ENCODE data around the gene PPM1H. TPM values are rescaled to one million over a fixed set of nuclear protein-coding genes. Genes with fewer than 3 reads are reported as not detected.

Gene PPM1H
- total and polyA plus RNA-seq, 2 of the 8 experiments (the other 6 are each of a cell fraction or from before 2014, with no cell fraction given), result 16.4 to 36.1 TPM

DNA sequence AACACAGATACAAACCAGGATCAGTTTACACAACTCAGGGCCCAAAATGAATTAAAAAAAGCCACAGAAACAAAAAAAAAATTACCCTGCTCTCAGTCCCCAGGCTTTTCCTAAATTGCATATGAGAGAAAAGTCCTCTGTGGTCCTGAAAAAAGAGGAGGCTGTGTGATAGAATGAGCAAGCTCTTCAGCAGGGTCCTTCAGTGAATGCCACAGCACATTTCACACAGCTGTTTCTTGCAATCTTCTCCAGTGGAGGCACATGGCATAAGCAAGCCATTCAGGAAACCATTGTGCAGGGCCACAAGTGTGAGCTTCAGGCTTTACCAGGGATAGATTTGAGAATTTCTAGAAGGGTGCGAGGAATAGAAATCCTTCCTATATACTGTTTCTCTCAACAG is 168.5 kb downstream of the PPM1H start:
- Histone ChIP-seq H2AK5ac (ENCODE audit: low read depth, low read length) (no peak overlapping the region), H3K56ac (replicated peaks; ENCODE audit: insufficient read length, low read depth, low read length) (no peak overlapping the region), H3K79me2 (ENCODE audit: control insufficient read depth in 1 of 2, insufficient read depth in 2 of 2, low read length in 2 of 2) (no peaks in the 10 kb centered on the region), H3K9ac (replicated peaks in 1 of 4; ENCODE audit: extremely low read depth in 1 of 4, low read depth in 3 of 4, low read length in 3 of 4) (no peak overlapping the region), H3K27ac (ENCODE audit: low read depth, low read length) (no peak overlapping the region), H2BK15ac (ENCODE audit: low read length) (no peak overlapping the region), H3K4me3 (ENCODE audit: extremely low read depth in 1 of 4, insufficient read depth in 2 of 4, low read depth in 3 of 4, low read length in 4 of 4) (no peak overlapping the region), H4K20me1 (replicated peaks in 1 of 2; ENCODE audit: control insufficient read depth in 1 of 2, insufficient read depth in 2 of 2, low read length in 2 of 2) (peaks cover 0 to 2% of the 10 kb centered on the region in 2 experiments), H4K91ac (replicated peaks; ENCODE audit: insufficient read length, low read length) (no peak overlapping the region), H3K18ac (ENCODE audit: extremely low read depth, low read length) (no peak overlapping the region), H3K9me3 (ENCODE audit: insufficient read depth in 2 of 2, low read depth in 1 of 2, low read length in 1 of 2) (no peaks in the 10 kb centered on the region), H2BK20ac (ENCODE audit: low read length) (no peak overlapping the region), H3K23ac (ENCODE audit: insufficient read length) (no peak overlapping the region), H3K4ac (replicated peaks; ENCODE audit: insufficient read length, low read depth, low read length) (no peak overlapping the region), H2BK5ac (ENCODE audit: low read depth, low read length) (no peak overlapping the region), H3K23me2 (ENCODE audit: low read depth, low read length) (no peaks in the 10 kb centered on the region; the same call in 1 of the 2 replicates), H2BK12ac (ENCODE audit: low read depth, low read length) (no peak overlapping the region), H4K5ac (ENCODE audit: insufficient read length, low read depth, low read length) (no peak overlapping the region), H3K14ac (ENCODE audit: insufficient read length) (no peak overlapping the region), H3K36me3 (ENCODE audit: control insufficient read depth in 2 of 4, insufficient read depth in 4 of 4, low read length in 3 of 4) (no peaks in the 10 kb centered on the region; a peak in 1 of 8 replicates), H3K4me2 (ENCODE audit: insufficient read depth in 1 of 2, low read depth in 2 of 2, low read length in 2 of 2) (no peak overlapping the region), H3K4me1 (replicated peaks in 1 of 4; ENCODE audit: control insufficient read depth in 3 of 4, insufficient read depth in 4 of 4, low read length in 3 of 4) (peaks cover 5 to 10% (median 8%) of the 10 kb centered on the region in 4 experiments; a peak in 6 of 7 replicates), H4K8ac (ENCODE audit: extremely low read depth, insufficient read depth, low read length) (no peak overlapping the region), H2AFZ (ENCODE audit: low read length) (no peak overlapping the region), H3K79me1 (ENCODE audit: low read depth, low read length) (no peaks in the 10 kb centered on the region), H3K27me3 (replicated peaks in 1 of 4; ENCODE audit: control insufficient read depth in 3 of 4, extremely low read depth in 1 of 4, insufficient read depth in 3 of 4, low read length in 3 of 4) (no peaks in the 10 kb centered on the region), H2BK120ac (replicated peaks; ENCODE audit: low read depth, low read length) (no peak overlapping the region)
- 88% methylated on average over 1 of the region's 1 CpG; no CpG with 5 or more reads in 1 of the 2 experiments for WGBS, 2 experiments (ENCODE audit: extremely low coverage in 1 of 2, insufficient coverage in 1 of 2, insufficient read length in 1 of 2, insufficient replicate concordance in 2 of 2, low coverage in 1 of 2, low lambda C conversion rate in 2 of 2, missing lambda C conversion rate in 1 of 2)
- DNase-seq (ENCODE audit: low read depth in 1 of 2, low spot score in 2 of 2), result no peak
- POLR2A ChIA-PET (ENCODE audit: partially characterized antibody), result no interaction called here
- CTCF ChIA-PET (ENCODE audit: partially characterized antibody), result interaction anchor here (0.6 to 1.7 kb wide), 4 partner anchors 10 to 305 kb away, joined by 3 to 9 read pairs (median 4); no protein-coding TSS in a partner anchor
- FAIRE-seq, result no peak
- no peak for TF ChIP-seq SAP30 (IDR thresholded peaks at IDR 0.05; ENCODE audit: insufficient read depth, insufficient replicate concordance, low read length)
- TF ChIP-seq TAF7 (optimal IDR thresholded peaks at IDR 0.05; ENCODE audit: borderline replicate concordance, low read depth, low read length), result no peak
- no peak for TF ChIP-seq SIX5 (IDR thresholded peaks at IDR 0.05; ENCODE audit: low read depth, low read length)
- no peak for TF ChIP-seq BACH1 (IDR thresholded peaks at IDR 0.05; ENCODE audit: low read length)
- TF ChIP-seq KDM5A (IDR thresholded peaks at IDR 0.05; ENCODE audit: low read length), result no peak
- no peak for TF ChIP-seq RNF2 (IDR thresholded peaks at IDR 0.05; ENCODE audit: borderline replicate concordance, low read depth, low read length, missing control alignments, poor library complexity, severe bottlenecking)
- TF ChIP-seq RXRA (IDR thresholded peaks at IDR 0.05; ENCODE audit: insufficient read depth, low read depth, low read length), result no peak
- TF ChIP-seq POU5F1 (IDR thresholded peaks at IDR 0.05; ENCODE audit: low read depth, low read length), result no peak
- no peak for TF ChIP-seq BRCA1 (IDR thresholded peaks at IDR 0.05; ENCODE audit: low read depth, low read length)
- TF ChIP-seq PHF8 (conservative IDR thresholded peaks at IDR 0.05; ENCODE audit: low read depth, low read length), result no peak
- no peak for TF ChIP-seq MAX (IDR thresholded peaks at IDR 0.05)
- TF ChIP-seq SUZ12 (IDR thresholded peaks at IDR 0.05; ENCODE audit: low read length), result no peak
